B cell (primary cell): ENCODE measurements around the gene ZBTB16.

Experiments used
- EZH2 ChIP-seq: IDR thresholded peaks from 2 replicates; pipeline ENCODE4 v1.6.1; 2012; ENCODE audit warnings: borderline replicate concordance, low read depth, mild to moderate bottlenecking, moderate library complexity, low read length; ENCODE audit not compliant: insufficient read depth, poor library complexity, severe bottlenecking
- TF ChIP-seq, protein P1 (sequence below): fragments of 200-600 bp; IDR thresholded peaks from one replicate; pipeline ENCODE4 v1.8.0; 2022; ENCODE audit warnings: antibody characterized with exemption, mild to moderate bottlenecking

DNA sequence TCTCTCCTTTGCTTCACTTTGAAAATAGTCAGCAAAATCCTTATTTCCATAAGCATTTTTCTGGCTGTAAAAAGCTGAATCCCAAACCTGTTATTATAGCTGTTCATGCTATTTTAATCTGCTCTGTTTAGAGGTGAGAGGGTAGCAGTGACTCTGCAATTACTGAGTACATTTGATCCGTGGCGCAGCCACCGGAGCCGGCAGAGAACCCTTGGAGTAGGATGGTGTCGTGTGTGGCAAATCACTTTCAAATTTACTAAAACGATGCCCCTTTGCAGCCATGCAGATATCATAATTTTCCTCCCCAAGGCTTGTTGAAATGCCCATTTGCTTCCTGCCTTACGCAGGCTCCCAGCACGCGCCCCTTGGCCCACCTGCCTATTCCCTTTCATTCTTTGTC lies 69.6 kb downstream of the ZBTB16 start:
- TF ChIP-seq, protein P1, sequence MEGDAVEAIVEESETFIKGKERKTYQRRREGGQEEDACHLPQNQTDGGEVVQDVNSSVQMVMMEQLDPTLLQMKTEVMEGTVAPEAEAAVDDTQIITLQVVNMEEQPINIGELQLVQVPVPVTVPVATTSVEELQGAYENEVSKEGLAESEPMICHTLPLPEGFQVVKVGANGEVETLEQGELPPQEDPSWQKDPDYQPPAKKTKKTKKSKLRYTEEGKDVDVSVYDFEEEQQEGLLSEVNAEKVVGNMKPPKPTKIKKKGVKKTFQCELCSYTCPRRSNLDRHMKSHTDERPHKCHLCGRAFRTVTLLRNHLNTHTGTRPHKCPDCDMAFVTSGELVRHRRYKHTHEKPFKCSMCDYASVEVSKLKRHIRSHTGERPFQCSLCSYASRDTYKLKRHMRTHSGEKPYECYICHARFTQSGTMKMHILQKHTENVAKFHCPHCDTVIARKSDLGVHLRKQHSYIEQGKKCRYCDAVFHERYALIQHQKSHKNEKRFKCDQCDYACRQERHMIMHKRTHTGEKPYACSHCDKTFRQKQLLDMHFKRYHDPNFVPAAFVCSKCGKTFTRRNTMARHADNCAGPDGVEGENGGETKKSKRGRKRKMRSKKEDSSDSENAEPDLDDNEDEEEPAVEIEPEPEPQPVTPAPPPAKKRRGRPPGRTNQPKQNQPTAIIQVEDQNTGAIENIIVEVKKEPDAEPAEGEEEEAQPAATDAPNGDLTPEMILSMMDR, result no peak
- no peak for TF ChIP-seq EZH2
